NB4 (cell line): ENCODE measurements around the gene ATG3.

Source experiments
- POLR2A ChIP-seq: IDR thresholded peaks from 2 replicates; pipeline ENCODE4 v1.6.1; 2011; ENCODE audit warnings: mild to moderate bottlenecking; ENCODE audit not compliant: insufficient read length; ENCODE audit errors: extremely low read depth
- TF ChIP-seq, protein P1 (sequence below): IDR thresholded peaks from one replicate; pipeline ENCODE4 v1.5.1; 2012; ENCODE audit warnings: low read depth, low read length
- TF ChIP-seq, protein P2 (sequence below): IDR thresholded peaks from 2 replicates; pipeline ENCODE4 v1.6.1; 2011; ENCODE audit warnings: low read depth, low read length

GRCh38 chr3:112546216-112546759, 15.5 kb downstream of the ATG3 start:
- TF ChIP-seq, protein P1, sequence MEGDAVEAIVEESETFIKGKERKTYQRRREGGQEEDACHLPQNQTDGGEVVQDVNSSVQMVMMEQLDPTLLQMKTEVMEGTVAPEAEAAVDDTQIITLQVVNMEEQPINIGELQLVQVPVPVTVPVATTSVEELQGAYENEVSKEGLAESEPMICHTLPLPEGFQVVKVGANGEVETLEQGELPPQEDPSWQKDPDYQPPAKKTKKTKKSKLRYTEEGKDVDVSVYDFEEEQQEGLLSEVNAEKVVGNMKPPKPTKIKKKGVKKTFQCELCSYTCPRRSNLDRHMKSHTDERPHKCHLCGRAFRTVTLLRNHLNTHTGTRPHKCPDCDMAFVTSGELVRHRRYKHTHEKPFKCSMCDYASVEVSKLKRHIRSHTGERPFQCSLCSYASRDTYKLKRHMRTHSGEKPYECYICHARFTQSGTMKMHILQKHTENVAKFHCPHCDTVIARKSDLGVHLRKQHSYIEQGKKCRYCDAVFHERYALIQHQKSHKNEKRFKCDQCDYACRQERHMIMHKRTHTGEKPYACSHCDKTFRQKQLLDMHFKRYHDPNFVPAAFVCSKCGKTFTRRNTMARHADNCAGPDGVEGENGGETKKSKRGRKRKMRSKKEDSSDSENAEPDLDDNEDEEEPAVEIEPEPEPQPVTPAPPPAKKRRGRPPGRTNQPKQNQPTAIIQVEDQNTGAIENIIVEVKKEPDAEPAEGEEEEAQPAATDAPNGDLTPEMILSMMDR, result no peak
- TF ChIP-seq POLR2A, result no peak
- TF ChIP-seq, protein P2, sequence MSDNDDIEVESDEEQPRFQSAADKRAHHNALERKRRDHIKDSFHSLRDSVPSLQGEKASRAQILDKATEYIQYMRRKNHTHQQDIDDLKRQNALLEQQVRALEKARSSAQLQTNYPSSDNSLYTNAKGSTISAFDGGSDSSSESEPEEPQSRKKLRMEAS, result no peak
